ENCODE measurements around the gene ATP8B4.
"Not testable (repeated sequence)": the region's sequence is repeated elsewhere in the genome, so short reads cannot be mapped to it uniquely, and the experiment has no call there.

Gene ATP8B4

DNA sequence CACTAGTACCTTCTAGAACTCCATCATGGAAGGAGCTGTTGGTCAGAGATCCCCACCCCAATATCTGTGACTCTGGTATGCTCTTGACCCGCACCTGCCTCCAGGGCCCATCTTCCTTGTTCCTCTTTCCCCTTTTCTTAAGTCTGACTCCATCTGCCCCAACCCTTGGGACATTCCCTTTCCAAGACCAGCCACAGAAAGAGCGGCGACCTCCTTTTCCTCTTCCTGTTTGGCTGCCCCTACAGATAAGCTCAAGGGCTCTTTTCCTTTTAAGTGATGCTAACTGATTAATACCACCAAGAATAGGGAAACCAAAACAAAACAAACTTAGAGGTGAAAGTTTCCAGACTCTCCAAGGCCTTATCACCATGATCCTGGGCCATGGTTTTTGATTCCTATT lies 21.9 kb upstream of the ATP8B4 start:
- no peak for DNase-seq

DNA sequence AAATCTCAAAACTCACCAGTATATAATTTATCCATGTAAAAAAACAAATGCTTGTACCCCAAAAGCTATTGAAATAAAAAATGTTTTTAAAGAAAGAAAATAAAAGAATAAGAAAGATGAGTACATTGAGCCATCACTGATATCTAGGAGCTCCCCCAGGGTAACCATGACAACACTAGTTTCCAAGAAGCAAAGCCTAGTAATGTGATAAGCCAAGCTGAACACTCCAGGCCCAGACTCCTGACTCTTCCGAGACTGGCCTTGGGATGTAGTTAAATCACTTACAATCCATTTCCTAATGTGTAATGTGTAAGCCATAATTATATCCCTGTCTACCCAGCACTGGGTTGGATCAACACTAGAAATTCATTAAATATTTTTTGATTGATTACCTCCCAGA lies 21.1 kb upstream of the ATP8B4 start:
- no peak for DNase-seq

DNA sequence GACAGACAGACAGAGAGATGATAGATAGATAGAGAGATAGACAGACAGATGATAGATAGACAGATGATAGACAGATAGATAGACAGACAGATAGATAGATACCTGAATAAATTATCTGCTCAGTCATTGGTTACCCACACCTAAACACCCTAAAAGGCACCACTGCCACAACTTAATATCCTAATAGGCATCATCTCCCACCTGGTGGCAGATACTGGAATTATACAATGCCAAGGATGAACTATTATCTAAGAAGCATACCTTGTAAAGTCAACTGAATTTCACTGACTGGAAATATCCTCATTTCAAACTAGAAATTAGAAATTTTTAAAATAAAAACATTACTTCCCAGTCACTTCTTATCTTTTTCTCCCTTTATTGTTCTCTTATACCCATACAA lies 19.4 kb upstream of the ATP8B4 start:
- no peak for DNase-seq

DNA sequence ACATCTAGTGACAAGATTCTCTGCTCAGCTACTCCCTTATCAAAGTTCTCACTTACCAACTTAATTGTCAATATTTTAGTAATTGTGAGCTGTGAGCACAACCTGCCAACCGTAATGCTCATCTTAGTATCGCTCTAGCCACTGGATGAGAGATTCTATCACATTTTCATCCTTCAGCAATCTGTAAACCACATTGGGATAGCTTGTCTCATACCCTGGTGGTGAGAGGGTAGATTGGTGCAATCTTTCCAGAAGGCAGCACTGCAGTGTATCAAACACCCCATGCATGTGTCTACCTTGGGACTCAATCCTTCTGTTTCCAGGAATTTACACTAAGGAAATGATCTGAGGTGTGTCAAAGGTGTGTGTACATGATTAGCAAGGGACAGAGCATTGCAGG lies 18.9 kb upstream of the ATP8B4 start:
- no peak for DNase-seq

DNA sequence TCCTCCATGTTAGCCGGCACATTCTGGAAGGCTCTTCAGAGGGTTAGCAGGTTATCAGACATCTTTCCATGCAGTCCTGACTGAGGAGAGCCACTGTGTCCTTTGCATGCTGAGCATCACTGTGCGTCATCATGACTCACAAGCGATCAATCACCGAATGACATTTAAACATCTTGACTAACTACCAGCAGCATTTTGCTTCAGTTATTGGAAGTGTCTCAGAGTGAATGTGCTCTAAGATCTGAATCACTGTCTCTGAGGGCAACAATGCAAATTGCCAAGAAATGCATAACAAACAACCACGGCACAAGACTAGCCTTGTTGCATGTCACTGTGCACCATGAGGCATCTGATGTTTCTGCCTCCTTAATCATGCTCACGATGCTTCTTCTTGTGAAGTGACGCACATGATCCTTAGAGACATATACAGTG lies 18.3 kb upstream of the ATP8B4 start:
- DNase-seq, result peak; percentile 53

DNA sequence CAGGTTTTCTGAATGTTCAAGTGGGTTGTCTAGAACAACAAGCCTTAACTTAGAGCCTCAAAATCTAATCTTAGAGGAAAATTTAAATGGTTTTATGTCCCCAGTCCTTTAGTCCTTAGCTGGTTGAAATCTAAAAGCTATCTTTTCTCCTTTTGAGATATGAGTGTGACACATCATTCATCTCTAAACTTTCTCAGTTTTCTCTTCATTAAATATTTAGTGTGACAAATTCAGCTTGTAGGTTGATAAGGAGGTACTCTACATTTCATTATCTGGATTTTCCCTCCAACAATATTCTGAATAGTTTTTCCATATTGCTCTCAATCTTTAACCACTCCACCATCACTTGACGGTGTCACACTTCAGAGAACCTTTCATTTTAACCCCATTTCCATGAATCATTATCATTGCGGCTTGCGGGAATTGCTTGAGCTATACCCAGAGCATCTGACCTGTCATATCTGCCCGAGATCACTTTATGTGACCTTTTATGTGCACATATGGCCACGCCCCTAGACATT lies 16.1 kb upstream of the ATP8B4 start:
- DNase-seq, result no peak

DNA sequence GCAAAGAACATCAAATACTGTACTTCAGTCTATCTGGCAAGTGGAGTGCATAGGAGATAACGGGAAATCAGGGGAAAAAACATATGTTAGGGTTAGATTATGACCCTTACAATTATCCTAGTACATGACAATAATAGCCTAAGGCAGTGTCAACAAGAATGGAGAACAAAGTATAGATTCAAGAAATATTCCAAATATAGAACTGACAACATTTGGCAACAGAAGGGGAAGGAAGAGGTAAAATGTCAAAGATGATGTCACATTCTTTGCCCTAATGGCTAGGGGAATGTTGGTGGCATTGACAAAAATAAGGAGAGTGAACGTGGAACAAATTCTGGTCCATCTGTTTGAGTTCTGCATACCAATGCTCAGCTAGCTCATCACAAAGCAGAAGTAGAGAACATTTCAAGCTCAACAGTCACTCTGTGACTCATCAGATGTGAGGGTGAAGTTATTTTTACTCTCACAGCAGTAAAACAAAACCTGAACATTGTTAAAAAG lies 15.5 kb upstream of the ATP8B4 start:
- no peak for DNase-seq

DNA sequence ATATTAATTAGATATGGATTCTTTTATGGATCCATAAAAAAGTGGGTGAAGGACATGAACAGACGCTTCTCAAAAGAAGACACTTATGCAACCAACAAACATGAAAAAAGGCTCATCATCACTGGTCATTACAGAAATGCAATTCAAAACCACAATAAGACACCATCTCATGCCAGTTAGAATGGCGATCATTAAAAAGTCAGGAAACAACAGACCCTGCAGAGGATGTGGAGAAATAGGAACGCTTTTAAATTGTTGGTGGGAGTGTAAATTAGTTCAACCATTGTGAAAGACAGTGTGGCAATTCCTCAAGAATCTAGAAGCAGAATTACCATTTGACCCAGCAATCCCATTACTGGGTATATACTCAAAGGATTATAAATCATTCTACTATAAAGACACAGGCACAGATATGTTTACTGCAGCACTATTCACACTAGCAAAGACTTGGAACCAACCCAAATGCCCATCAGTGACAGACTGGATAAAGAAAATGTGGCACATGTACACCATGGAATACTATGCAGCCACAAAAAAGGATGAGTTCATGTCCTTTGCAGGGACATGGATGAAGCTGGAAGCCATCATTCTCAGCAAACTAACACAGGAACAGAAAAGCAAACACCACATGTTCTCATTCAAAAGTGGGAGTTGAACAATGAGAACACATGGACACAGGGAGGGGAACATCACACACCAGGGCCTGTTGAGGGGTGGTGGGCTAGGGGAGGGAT lies 13.4 kb upstream of the ATP8B4 start:
- DNase-seq, result not testable (repeated sequence)

DNA sequence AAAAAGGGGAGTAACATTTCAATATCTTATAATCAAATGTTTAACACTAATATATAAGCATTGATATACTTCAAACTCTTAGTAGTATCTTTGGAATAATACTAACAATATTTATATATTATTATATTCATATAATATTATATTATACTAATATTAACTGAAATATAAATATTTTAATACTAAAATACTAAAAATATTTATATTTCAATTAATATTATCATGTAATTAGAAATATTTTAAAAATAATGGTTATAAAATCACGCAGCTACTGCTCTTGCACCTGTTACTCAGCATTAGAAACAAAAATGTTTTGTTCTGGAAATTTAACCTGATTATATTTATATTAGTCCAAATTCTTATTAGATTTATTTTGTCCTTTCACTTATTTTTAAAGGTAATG lies 12.6 kb upstream of the ATP8B4 start:
- no peak for DNase-seq

DNA sequence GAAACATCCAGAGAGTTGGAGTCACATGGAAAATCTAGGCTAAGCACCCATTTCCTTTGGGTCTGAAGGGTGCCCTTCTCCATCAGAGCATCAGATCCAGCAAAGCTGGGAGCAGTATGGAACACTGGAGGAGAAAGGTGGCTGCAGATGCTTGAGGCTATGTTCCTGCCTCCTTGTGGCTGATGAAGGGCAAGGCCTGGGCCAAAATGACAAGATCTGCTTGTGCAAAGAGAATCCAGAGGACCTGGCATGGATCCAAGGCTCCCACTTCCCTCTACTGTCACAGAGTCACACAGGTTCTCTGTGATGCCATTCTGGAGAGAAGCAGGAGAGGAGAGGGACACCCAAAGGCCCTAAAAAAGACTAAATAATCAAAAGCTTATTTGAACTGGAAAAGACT lies 9.2 kb upstream of the ATP8B4 start:
- DNase-seq, result no peak

DNA sequence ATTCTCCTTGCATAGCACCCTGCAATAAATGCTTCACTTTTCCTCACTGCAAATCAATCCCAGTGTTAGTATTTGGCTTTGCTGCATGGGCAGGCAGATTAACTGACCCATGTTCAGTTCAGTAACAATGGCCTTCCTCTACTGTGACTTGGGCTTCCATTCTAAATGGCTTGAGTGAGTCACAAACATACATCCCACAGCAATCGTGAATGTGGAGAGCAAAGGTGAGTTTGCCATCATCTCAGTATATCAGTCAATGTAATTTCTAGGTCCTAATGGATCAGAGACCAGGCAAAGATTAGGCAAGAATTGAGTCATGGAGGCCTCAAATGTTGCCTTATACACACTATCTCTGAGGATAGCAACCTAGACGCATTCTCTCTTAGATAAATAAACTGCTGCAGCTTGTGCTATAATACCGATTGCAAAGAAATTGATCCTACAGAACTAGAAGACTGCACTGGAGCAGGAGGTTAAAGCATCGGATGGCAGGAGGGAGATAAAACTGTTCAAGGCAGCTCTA lies 8.3 kb upstream of the ATP8B4 start:
- no peak for DNase-seq

DNA sequence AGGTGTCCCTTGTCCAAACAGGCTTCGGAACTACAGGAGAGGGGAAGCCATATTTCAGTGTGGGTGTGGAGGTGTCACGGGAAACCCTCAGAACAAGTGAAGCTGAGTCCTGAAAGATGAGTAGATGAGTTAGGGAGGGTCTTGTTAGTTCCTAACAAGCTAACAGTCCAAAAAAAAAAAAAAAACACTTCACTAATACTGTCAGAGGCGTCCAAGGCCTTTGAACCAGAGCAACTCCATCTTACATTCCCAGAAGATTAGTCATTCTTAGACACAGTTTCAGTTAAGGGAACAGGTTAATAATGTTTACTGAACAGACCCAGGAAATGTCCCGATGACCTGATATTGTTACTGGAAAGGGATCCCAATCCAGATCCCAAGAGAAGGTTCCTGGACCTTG lies 7.0 kb upstream of the ATP8B4 start:
- no peak for DNase-seq

DNA sequence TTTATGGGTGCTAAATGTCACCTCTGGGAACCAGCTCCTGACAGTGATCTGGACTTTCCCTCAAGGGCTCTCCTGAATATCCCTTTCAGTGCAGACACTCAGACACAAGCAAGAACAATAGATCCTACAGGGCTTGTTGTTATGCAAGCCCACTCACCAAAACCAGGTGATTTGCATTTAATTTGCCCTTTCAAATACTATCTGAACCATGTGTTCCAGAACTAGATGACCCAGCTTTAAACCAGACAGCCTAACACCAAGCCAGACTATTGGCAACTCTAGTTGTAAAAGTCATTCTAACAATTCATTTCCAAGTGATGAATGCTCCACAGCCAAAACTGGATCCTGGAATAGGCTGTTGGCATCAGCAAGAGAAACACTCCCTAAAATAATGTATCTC lies 5.6 kb upstream of the ATP8B4 start:
- DNase-seq, result no peak

DNA sequence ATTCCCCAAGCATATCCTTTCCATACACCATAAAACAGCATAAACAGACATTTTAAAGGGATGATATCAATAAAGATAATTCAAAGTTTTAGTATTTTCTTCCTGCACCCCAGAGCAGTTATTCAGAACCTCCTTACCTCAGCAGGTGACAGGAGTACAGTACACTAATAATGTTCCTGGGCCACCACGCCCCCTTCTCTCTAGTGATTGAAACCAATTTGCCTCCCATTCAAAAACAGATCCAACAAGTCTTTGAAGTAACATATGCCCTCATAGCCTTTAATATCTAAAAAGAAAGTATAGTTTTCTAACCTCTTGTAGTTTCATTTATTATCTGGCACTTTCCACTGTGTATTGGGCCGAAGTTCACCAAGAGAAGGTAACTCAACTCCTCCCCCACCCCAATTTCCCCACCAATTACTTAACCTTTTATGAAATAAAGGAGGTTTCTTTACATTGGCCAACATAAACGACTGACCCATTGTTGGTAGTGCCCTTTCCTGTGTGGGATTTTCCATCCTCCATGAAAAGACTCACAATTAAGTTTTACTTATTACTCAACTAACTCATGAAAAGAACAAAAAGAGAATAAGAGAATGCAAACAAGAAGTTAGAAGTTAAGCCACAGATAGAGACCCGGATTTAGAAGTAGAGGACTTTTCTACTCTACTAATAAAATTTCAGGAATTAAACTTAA lies 5.0 kb upstream of the ATP8B4 start:
- no peak for DNase-seq

DNA sequence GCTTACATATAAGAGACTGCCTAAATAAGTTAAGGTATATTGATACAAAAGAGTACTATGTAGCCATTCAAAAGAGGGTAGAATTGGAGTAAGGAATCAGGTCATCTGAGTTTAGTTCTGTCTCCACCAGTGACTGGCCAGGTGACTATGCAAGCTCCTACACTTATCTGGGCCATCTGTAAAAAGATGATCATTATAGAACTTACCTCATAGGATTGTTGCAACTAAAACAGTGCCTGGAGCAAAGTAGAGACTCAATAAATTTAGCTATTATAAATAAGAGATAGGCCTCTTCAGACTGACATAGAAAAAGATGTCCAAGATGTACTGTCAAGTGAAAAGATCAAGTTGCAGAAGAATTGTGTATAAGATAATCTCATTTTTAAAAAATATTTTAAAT lies 1.7 kb upstream of the ATP8B4 start:
- DNase-seq, result no peak

DNA sequence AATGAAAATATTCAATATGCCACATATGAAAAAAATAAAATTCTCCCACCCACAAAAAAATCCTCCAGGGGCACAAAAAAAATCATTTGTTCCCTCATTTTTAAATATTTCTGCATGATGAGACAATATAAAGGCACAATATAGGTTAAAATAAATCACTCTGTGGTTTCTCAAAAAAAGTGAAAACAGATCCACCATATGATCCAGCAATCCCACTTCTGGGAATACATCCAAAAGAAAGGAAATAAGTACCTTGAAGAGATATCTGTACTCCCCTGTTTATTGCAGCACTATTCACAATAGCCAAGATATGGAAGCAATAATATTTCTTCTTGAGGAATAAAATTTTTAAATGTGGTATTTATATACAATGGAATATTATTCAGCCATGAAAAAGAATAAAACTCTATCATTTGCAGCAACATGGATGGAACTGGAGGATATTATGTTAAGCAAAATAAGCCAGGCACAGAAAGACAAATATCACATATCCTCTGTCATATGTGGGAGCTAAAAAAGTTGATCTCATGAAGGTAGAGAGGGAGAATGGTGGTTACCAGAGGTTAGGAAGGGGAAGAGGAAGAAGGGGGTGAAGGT lies 1.5 kb downstream of the ATP8B4 start:
- DNase-seq, result no peak

DNA sequence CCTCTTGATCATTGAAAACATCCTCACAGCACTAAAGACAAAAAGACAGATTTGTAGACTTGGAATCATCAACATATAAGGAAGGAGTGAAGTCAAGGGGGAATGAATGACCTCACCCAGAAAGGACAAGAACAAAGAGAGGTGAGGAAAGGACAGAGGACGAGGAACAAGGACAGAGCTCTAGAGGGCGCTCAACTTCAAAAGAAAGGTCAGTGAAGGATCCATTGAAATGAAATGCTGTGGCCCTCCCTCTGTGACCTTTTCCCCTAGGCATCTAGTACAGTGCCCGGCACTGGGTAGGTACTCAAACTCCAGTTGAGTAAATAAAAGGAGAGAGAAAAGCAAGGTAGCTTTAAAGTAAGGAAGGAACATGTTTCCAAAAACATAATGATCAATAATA lies 2.6 kb downstream of the ATP8B4 start:
- peak; percentile 5 for DNase-seq

DNA sequence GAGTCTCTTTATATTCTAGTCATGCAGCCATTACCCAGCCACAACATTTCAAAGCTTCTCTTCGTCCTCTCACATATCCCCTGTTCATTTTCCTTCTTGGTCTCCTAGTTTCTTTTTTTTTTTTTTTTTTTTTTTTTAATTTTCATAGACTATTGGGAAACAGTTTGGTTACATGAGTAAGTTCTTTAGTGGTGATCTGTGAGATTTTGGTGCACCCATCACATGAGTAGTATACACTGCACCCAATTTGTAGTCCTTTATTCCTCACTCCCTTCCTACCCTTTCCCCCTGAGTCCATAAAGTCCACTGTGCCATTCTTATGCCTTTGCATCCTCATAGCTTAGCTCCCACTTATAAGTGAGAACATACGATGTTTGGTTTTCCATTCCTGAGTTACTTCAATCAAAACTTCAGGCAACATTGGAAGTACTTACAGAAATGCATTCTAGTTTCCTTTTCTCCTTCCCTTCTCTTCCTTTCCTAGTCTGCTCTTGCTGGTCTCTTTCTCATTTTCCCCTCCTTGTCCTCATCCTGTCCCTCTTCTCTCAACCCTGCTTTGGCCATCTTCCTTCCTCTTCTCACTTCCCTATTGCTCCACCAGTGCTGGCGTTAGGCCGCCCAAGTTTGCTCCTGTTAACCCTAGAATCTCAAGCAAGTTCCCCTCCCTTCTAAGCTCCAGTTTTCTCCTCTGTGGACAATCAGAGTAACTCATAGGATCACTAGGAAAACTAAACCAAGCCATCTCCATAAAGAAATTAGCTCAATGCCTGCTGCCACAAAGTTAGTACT lies 4.8 kb downstream of the ATP8B4 start:
- no peak for DNase-seq

DNA sequence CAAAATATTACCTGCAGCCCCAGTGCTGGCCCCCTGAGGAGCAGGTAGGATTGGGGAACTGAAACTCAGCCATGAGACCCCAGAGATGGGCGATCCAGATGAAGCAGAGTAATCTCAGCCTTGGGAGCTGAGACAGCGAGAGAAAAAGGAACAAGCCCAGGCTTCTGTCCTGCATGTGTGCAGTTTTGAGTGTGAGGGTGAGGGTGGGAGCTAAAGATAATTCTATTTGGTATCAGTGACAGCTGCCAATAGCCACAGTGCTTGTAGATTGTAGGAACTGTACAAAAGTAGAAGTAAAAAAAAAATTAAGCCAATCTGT lies 5.9 kb downstream of the ATP8B4 start:
- no peak for DNase-seq

DNA sequence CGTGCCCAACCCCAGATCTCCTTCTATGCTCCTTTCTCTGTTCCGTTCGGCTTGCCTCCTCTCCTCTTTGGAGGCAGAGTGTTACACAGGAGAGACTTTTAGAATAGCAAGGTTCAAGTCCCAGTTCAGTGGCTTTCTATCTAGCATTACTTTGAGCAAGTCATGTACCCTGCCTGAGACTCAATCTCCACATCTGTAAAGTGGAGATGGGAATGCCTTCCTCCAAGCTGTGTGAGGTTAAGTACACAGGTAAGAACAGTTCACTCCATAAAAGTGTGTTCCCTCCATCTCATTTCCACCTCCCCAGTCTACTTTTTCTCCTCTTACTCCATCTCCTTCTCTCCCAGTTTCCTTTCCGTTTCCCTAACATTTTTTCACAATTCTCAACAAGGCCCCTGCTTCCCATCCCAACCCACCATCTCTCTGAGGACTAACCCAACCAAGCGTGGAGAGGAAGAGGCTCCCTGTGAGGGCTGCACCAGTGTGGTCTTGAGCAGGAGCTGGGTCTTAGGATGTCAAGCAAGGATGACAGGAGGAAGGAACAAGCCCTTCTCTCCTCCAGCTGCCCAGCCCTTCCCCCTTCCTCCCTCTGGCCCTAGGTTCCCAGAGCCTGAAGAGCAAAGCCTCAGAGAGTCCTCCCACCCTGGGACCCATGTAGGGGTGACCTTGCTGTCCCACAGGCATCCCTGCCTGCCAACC lies 6.4 kb downstream of the ATP8B4 start:
- DNase-seq, result no peak

DNA sequence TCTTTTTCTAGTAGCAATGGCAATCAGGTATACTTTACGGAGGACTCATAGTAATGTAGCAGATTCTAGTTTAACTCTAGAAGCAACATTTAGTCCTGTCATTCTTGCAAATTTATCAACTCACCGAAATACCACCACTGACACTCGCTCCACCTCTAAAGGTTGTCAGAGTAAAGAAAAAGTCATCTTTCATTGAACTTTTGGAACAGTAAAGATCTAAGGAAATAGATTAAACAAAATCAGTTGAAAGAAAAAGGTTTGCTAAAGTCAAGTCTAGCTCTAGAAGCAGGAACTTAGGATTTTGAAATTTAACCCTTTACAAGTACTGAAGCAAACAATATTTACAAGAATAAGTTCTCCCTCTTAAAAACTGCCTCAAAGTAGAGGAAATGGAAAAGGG lies 8.7 kb downstream of the ATP8B4 start:
- DNase-seq, result no peak

Measured in fibroblast of skin of scalp (primary cell).